ENCODE measurements around the gene CHD9NB.

The CHD9NB gene

GRCh38 chr16:53029971-53030370 is 22.7 kb downstream of the CHD9NB start:
- no peak overlapping the region for H3K4me3 ChIP-seq (ENCODE audit: low read depth, low read length)
- DNase-seq (ENCODE audit: low read depth), result no peak
- TF ChIP-seq CTCF (IDR thresholded peaks at IDR 0.05; ENCODE audit: insufficient read depth, low read depth, low read length, missing control alignments), result no peak

- no peak overlapping the region for H3K4me3 ChIP-seq (ENCODE audit: low read depth, low read length)
- no peak for TF ChIP-seq CTCF (IDR thresholded peaks at IDR 0.05; ENCODE audit: insufficient read depth, low read depth, low read length, missing control alignments)
- peak; percentile 19 for DNase-seq (ENCODE audit: low read depth)
Measured at GRCh38 chr16:53024045-53024444, 28.7 kb downstream of the CHD9NB start.

GRCh38 chr16:53022374-53022773 is 30.3 kb downstream of the CHD9NB start:
- no peak overlapping the region for H3K4me3 ChIP-seq (ENCODE audit: low read depth, low read length)
- DNase-seq (ENCODE audit: low read depth), result peak; percentile 45
- TF ChIP-seq CTCF (IDR thresholded peaks at IDR 0.05; ENCODE audit: insufficient read depth, low read depth, low read length, missing control alignments), result peak; percentile 56

- TF ChIP-seq CTCF (IDR thresholded peaks at IDR 0.05; ENCODE audit: insufficient read depth, low read depth, low read length, missing control alignments), result no peak
- H3K4me3 ChIP-seq (ENCODE audit: low read depth, low read length), result no peak overlapping the region
- DNase-seq (ENCODE audit: low read depth), result no peak
Measured at GRCh38 chr16:53018834-53019416, 33.8 kb downstream of the CHD9NB start.

- no peak for DNase-seq (ENCODE audit: low read depth)
- no peak for TF ChIP-seq CTCF (IDR thresholded peaks at IDR 0.05; ENCODE audit: insufficient read depth, low read depth, low read length, missing control alignments)
- H3K4me3 ChIP-seq (ENCODE audit: low read depth, low read length), result no peak overlapping the region
Measured at GRCh38 chr16:53014287-53014686, 38.4 kb downstream of the CHD9NB start.

GRCh38 chr16:53007095-53007494 is 45.6 kb downstream of the CHD9NB start:
- H3K4me3 ChIP-seq (ENCODE audit: low read depth, low read length), result no peak overlapping the region
- DNase-seq (ENCODE audit: low read depth), result peak; percentile 12
- TF ChIP-seq CTCF (IDR thresholded peaks at IDR 0.05; ENCODE audit: insufficient read depth, low read depth, low read length, missing control alignments), result peak; percentile 6

GRCh38 chr16:52997922-52998321 is 54.8 kb downstream of the CHD9NB start:
- no peak for DNase-seq (ENCODE audit: low read depth)
- TF ChIP-seq CTCF (IDR thresholded peaks at IDR 0.05; ENCODE audit: insufficient read depth, low read depth, low read length, missing control alignments), result no peak
- no peak overlapping the region for H3K4me3 ChIP-seq (ENCODE audit: low read depth, low read length)
